ENCODE measurements around the gene ZNRD2.

The ZNRD2 gene

DNA sequence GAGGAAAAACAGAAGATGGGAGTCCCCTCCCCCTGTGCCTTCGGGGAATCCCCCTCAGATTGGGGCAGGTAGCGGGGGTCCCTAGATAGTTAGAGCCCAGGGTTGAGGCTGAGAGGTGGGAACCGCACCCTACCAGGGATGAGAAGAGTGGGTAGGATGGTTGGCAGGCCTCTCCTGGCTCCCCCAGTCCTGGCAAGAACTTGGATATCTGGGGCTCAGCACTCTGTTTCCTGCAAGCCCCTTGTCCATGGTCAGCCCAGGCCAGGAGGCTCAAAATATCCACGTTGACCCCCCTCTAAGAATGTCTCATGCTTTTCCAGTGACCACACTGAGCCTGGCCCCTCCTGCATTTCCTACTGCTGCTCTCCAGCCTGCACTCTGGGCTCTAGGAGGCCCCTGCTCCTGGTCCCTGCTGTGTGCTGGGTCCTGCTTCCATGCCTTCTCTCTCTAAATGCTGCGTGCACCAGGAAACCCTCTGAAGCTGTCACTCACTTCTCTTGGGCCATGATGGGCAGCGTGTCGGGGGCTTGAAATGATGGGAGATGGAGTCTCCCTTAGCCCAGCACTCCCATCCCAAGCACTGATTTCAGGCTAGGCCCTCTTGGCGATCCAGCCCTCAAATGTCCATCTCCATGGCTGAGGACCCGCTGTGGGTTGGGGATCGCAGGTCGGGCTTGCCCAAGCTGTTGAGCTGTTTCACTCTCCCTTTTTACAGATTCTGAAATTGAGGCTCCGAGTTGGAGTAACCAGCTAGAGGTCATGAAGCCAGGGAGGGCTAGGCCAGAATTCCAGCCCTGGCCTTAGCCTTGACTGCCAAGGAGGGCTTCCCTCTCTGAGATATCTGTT, 41.7 kb downstream of the ZNRD2 start:
- no peak for DNase-seq

DNA sequence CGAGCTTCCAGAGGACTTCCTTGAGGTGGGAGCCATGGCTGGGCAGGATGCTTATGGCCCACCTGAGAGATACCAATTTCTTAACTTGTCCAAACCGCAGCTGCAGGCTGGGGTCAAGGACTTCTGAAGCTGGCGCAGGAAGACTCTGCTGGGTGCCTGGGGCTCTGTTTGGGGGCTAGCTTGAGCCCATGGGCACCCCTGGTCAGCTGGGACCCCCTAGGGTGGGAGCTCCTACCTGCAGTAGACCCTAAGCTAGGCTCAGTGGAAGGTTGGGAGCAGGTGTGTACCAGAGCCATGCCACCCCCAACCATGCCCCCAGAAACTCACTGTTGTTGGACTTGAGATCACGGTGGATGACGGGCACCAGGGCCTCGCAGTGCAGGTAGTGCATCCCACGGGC, 42.4 kb downstream of the ZNRD2 start:
- DNase-seq, result no peak

DNA sequence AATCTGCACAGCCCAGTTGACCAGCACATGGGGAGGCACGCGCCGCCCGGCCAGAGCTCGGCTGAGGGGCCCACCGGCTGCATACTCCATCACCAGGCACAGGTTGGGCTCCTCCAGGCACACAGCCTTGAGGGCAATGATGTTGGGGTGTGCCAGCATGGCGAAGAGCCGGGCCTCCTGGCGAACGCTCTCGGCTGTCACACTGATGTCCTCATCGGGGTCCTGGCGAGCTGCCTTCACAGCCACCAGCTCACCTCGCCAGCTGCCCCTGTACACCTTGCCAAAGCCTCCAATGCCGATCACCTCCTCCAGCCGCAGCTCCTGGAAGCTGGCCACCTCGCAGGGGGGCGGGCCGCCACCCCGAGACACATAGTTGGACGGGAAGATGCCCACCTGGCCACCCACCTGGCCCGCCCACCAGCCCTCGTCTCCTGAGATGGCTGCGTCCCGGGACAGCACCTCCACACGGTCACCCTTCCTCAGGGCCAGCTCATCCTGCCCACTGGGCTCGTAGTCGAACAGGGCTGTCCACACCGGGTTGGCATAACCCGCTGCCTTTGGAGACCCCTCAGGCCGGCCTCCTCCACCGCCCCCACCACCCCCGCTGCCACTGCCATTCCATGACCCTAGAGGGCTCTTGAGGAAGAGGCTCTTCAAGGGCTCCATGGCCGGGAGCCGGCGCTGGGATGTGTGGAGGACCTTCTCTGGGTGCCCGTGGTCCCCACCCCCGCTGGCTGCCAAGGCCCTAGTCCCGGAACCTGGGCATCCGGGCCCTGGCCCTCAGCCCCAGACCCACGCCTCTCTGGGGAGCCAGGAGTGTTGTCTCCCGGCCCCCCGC, 43.0 kb downstream of the ZNRD2 start:
- DNase-seq, result no peak

DNA sequence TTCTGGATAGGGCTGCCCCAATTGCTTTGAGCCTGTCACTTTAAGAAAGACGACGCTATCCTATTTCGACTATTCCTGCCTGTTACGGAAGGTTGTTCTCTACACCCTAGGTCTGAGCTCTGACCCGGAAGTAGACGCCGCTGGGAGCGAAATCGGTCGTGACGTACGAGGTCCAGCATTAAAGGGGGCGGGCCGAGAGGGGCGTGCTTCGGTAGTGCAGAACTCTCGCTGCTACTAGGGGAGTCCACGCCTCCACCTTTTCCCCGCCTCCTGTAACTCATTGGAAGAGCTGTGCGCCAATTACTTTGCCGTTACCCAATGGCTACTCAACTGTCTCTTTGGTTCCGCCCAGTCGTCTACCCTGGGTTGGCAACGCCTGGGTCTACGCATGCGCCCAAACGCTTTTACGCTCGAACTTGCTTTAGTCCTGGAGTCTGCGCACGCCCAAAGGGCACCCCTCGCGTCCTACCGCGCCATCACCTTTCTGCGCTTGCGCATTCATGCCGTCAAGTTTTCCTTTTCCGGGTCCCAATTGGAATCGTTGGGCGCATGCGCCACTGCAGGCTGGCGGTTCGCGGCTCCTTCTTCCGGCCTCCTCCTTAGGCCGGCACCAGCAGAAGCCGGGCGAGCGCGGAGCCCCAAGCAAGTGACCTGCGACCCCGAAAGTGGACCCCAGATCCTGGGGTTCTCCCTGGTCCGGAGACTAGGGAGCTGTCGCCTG, 45.1 kb downstream of the ZNRD2 start, which contains the start of gene PCNX3:
Gene PCNX3, plus strand, starts transcription at position 548 of the 721 bp plus-strand sequence. CDS start 536 bp downstream, outside the sequence.
- peak; percentile 100 for DNase-seq

DNA sequence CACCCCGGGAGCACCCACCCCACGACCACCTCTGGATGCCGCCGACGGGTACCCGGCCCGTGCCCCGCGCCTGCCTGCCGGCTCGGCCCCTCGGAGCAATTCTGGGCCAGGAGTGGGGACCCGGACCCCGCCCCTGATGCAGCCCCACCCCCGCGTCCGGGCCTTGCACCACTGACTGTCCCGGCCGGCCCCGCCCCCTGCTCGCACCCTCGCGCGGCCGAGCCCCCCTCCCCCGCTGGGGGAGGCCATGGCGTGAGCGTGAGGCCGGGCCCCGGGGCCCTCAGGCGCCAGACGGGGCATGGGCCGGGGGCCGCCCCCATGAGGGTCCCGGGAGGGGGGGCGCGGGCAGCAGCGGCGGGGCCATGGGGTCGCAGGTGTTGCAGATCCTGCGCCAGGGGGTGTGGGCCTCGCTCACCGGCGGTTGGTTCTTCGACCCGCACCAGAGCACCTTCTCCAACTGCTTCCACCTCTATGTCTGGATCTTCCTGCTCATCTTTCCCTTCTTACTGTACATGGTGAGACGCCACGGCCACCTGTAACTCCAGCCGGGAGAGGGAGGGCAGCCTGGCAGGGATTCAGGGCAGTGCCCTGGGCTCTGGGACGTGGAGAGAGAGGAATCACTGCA, 45.8 kb downstream of the ZNRD2 start:
- DNase-seq, result no peak

DNA sequence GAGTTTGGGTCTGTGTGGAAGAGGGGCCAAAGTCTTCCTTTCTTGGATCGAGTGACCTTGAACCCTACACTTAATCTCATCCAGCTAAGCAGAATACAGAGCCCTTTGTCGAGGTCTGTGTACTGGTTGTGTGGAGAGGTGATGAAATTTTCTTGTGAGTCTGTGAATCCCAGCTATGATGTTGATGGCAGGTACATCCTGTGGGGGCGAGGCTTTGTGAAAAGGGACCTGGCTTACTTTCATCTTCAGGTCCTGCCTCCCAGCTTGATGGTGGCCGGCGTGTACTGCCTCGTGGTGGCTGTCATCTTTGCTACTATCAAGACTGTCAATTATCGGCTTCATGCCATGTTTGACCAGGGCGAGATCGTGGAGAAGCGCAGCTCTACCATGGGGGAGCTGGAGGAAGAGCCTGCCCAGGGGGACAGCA, 46.3 kb downstream of the ZNRD2 start:
- no peak for DNase-seq

DNA sequence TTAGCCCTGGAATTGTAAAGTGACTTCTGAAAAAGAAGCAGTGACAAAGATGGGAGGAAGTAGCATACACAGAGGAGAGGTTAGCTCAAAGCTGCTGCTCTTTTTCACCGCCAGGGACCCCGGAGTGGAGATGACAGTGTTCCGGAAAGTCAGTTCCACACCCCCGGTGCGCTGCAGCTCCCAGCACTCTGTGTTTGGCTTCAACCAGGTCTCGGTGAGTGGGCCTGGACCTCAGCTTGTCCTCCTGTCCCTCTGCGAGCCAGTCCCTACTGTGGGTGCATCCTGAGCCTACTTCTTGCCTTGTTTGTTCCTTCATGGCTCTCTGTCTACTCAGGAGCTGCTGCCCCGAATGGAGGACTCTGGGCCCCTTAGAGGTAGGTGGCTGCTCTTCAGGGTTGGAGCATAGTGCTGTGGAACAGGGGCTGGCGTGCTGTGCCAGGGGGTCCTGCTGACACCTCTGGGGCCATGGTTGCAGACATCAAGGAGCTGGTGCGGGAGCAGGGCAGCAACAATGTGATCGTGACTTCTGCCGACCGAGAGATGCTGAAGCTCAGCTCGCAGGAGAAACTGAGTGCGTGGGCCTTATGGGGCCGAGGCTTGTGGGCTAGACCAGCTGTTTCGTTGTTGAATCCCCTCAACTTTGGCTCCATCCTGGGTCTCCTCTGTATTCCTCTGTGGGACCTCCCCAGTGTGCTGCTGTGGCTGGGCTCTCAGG, 47.0 kb downstream of the ZNRD2 start:
- no peak for DNase-seq

DNA sequence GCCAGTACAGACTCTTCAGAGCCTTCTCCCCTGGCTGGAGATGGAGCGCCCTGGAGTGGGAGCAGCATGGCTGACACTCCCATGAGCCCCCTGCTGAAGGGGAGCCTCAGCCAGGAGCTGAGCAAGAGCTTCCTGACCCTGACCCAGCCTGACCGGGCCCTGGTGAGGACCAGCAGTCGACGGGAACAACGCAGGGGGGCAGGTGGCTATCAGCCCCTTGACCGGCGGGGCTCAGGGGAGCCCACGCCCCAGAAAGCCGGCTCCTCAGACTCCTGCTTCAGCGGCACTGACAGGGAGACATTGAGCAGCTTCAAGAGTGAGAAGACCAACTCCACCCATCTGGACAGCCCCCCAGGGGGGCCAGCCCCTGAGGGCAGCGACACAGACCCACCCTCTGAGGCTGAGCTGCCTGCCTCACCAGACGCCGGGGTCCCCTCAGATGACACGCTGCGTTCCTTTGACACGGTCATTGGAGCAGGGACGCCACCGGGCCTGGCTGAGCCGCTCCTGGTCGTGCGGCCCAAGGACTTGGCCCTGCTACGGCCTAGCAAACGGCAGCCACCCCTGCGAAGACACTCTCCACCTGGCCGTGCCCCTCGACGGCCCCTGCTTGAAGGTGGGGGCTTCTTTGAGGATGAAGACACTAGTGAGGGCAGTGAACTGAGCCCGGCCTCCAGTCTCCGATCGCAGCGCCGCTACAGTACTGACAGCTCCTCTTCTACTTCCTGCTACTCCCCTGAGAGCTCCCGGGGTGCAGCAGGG, 47.9 kb downstream of the ZNRD2 start:
- no peak for DNase-seq

DNA sequence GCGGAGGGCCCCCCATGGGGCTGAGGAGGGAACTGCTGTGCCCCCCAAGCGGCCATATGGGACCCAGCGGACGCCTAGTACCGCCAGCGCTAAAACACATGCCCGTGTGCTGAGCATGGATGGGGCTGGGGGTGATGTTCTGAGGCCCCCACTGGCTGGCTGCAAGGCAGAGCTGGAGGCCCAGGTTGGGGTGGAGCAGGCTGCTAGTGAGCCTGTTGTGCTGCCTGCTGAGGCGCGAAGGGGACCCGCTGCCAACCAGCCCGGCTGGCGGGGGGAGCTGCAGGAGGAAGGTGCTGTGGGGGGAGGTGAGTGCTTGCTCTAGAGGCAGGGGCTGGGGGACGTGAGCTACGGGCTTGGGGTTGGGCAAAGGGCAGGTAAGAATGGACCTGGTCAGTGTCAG, 48.5 kb downstream of the ZNRD2 start:
- DNase-seq, result no peak

DNA sequence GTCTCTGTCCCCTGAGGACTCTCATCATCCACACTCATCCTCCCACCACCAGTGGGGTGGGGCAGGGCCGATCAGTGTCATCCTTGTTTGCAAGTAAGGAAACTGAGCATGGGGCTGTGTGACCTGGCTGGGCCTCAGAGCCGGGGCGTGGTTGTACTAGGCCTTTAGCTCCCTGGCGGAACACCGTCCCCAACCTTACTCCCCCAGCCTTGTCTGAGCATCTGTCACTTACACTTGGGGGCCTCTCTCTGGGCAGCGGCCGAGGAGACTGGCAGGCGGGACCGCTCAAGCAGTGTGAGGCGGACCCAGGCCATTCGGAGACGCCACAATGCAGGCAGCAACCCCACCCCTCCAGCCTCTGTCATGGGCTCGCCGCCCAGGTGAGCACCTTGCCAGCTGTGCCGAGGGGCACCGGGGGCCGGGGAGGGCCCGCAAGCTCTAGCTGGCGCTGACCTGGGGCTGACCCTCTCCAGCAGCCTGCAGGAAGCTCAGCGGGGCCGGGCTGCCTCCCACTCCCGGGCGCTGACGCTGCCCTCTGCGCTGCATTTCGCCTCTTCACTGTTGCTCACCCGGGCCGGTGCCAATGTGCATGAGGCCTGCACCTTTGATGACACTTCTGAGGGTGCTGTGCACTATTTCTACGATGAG, 49.1 kb downstream of the ZNRD2 start:
- DNase-seq, result no peak

DNA sequence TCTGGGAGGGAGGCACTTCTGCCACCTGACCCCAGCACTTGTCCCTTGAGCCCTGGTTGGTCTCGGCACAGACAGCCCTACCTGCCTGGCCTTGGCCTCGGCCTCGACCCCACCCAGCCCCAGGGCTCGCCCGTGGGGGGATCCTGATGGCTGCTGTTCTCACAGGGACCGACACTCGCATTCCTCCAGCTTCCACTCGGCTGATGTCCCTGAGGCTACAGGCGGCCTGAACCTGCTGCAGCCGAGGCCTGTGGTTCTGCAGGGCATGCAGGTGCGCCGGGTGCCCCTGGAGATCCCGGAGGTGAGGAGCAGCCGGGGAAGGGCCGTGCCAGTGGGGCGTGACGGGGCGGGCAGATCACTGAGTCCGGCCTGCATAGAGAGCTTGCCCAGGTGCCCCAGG, 50.4 kb downstream of the ZNRD2 start:
- DNase-seq, result no peak

DNA sequence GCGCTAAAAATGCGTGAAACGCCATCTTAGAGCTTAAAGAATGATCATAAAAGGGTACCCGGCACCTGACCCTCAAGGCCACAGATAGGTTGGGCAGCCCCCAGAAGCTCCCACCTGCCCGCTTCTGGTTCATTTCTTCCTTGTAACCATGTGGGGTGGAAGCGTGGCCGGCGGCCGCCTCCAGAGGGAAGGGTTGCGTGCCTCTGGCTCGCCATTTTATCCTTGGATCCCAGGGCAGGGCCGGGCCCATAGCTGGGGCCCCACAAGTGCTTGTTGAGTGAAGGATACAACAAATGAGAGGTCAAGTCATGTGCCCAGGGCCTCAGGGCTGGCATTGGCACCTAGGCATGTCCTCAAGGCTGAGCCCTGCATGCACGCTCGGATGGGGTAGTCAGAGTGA, 51.2 kb downstream of the ZNRD2 start:
- DNase-seq, result no peak

Measured in CD4-positive, alpha-beta T cell treated with Interleukin-21 for 1 hour (primary cell).